B cell (primary cell): Measurements from ENCODE around the gene TMEM30B.

Source experiments
- CTCF ChIP-seq: fragments of 200-600 bp; IDR thresholded peaks from one replicate; pipeline ENCODE4 v1.8.0; 2022; ENCODE audit warnings: antibody characterized with exemption, mild to moderate bottlenecking
- EZH2 ChIP-seq: IDR thresholded peaks from 2 replicates; pipeline ENCODE4 v1.6.1; 2012; ENCODE audit warnings: borderline replicate concordance, low read depth, mild to moderate bottlenecking, moderate library complexity, low read length; ENCODE audit not compliant: insufficient read depth, poor library complexity, severe bottlenecking

GRCh38 chr14:61264651-61265050 is 16.5 kb downstream of the TMEM30B start:
- TF ChIP-seq CTCF: no peak
- no peak for TF ChIP-seq EZH2
